Measurements from ENCODE around the gene STPG3. TPM values are rescaled to one million over a fixed set of nuclear protein-coding genes. Genes with fewer than 3 reads are reported as not detected.

STPG3 gene
- total and polyA plus RNA-seq, 9 of the 15 experiments (the other 6 are each of a cell fraction or from before 2014, with no cell fraction given) = not detected

DNA sequence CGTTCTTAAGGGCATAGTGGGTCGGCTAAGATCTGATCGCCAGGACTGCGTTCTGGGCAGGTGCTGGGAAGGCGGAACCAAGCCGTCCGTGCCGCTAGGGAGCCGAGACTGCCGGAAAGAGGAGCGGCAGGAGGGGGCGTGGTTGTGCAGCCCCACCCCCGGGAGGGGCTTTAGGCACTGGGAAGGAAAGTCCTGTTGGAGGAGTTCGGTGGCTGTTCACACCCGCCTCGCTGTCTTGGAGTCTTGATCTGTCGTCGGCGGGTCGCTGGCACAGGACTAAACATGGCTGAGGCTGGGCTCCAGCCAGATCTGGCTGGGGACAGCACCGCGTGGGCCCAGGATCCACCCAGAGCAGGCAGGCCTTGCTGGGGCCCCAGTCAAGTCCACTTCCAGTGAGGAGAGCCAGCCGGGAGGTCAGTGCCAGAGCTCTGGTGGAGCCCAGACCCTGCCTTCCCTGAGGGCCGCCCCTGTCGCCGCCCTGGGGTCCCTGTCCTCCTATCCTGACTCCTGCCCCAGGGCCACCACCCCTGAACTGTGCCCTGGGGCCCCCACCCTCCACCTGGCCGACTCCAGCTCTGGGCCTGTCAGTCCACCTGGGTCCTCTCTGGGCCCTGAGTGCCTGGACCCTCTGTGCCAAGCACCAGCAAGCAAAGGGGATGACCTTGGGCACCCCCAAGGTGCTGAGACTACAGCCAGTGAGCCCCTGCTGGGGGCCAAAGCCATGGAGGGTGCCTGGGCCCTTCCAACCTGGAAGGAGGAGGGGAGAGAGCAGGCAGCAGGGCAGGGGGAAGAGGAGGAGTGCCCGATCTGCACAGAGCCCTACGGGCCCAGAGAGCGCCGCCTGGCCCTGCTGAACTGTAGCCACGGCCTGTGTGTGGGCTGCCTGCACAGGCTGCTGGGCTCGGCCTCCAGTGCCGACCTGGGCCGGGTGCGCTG, 33.5 kb upstream of the STPG3 start (continued):
- TF ChIP-seq, protein P1, sequence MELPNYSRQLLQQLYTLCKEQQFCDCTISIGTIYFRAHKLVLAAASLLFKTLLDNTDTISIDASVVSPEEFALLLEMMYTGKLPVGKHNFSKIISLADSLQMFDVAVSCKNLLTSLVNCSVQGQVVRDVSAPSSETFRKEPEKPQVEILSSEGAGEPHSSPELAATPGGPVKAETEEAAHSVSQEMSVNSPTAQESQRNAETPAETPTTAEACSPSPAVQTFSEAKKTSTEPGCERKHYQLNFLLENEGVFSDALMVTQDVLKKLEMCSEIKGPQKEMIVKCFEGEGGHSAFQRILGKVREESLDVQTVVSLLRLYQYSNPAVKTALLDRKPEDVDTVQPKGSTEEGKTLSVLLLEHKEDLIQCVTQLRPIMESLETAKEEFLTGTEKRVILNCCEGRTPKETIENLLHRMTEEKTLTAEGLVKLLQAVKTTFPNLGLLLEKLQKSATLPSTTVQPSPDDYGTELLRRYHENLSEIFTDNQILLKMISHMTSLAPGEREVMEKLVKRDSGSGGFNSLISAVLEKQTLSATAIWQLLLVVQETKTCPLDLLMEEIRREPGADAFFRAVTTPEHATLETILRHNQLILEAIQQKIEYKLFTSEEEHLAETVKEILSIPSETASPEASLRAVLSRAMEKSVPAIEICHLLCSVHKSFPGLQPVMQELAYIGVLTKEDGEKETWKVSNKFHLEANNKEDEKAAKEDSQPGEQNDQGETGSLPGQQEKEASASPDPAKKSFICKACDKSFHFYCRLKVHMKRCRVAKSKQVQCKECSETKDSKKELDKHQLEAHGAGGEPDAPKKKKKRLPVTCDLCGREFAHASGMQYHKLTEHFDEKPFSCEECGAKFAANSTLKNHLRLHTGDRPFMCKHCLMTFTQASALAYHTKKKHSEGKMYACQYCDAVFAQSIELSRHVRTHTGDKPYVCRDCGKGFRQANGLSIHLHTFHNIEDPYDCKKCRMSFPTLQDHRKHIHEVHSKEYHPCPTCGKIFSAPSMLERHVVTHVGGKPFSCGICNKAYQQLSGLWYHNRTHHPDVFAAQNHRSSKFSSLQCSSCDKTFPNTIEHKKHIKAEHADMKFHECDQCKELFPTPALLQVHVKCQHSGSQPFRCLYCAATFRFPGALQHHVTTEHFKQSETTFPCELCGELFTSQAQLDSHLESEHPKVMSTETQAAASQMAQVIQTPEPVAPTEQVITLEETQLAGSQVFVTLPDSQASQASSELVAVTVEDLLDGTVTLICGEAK (IDR thresholded peaks at IDR 0.05) = peak; percentile 84
- TF ChIP-seq, protein P1 (CRISPR knock-in tag; IDR thresholded peaks at IDR 0.05) = no peak
- TF ChIP-seq TCF3 (CRISPR knock-in tag; IDR thresholded peaks at IDR 0.05) = no peak
- TF ChIP-seq NFIC (IDR thresholded peaks at IDR 0.05) = no peak
- no peak for TF ChIP-seq ZNF3 (CRISPR knock-in tag; IDR thresholded peaks at IDR 0.05)
- no peak for TF ChIP-seq JUN (IDR thresholded peaks at IDR 0.05; ENCODE audit: borderline replicate concordance, low read depth, low read length)
- no peak for TF ChIP-seq JUN (CRISPR knock-in tag; IDR thresholded peaks at IDR 0.05; ENCODE audit: borderline replicate concordance)
- no peak for TF ChIP-seq SETDB1 (IDR thresholded peaks at IDR 0.05; ENCODE audit: low read length)
- TF ChIP-seq CCAR2 (IDR thresholded peaks at IDR 0.05; ENCODE audit: low read depth, low read length) = no peak
- TF ChIP-seq TCF7L2 (IDR thresholded peaks at IDR 0.05; ENCODE audit: low read depth, low read length) = no peak
- TF ChIP-seq, protein P2, sequence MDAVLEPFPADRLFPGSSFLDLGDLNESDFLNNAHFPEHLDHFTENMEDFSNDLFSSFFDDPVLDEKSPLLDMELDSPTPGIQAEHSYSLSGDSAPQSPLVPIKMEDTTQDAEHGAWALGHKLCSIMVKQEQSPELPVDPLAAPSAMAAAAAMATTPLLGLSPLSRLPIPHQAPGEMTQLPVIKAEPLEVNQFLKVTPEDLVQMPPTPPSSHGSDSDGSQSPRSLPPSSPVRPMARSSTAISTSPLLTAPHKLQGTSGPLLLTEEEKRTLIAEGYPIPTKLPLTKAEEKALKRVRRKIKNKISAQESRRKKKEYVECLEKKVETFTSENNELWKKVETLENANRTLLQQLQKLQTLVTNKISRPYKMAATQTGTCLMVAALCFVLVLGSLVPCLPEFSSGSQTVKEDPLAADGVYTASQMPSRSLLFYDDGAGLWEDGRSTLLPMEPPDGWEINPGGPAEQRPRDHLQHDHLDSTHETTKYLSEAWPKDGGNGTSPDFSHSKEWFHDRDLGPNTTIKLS (IDR thresholded peaks at IDR 0.05; ENCODE audit: borderline replicate concordance, low read depth) = no peak
- TF ChIP-seq RFX7 (CRISPR knock-in tag; IDR thresholded peaks at IDR 0.05) = no peak
- no peak for TF ChIP-seq BCL6 (CRISPR knock-in tag; IDR thresholded peaks at IDR 0.05)
- no peak for TF ChIP-seq KAT7 (CRISPR knock-in tag; IDR thresholded peaks at IDR 0.05; ENCODE audit: borderline replicate concordance)
- peak; percentile 62 for TF ChIP-seq SUPT5H (IDR thresholded peaks at IDR 0.05)
- TF ChIP-seq MTA1 (IDR thresholded peaks at IDR 0.05; ENCODE audit: borderline replicate concordance) = no peak
- TF ChIP-seq, protein P3, sequence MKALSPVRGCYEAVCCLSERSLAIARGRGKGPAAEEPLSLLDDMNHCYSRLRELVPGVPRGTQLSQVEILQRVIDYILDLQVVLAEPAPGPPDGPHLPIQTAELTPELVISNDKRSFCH (CRISPR knock-in tag; IDR thresholded peaks at IDR 0.05) = no peak
- TF ChIP-seq, protein P3 (tag; IDR thresholded peaks at IDR 0.05) = 0 out of 2 replicates have a peak, but pooled peaks have one; percentile 21
